ENCODE measurements around the gene MVB12B. TPM values are rescaled to one million over a fixed set of nuclear protein-coding genes. Genes with fewer than 3 reads are reported as not detected.
A peak's percentile ranks its signal among the peaks of the same experiment; 100 is the strongest.
"Not testable (repeated sequence)": the region's sequence is repeated elsewhere in the genome, so short reads cannot be mapped to it uniquely, and the experiment has no call there.

The MVB12B gene
- total RNA-seq, 2 experiments from 2014 or later: 33.5 to 34.1 TPM

DNA sequence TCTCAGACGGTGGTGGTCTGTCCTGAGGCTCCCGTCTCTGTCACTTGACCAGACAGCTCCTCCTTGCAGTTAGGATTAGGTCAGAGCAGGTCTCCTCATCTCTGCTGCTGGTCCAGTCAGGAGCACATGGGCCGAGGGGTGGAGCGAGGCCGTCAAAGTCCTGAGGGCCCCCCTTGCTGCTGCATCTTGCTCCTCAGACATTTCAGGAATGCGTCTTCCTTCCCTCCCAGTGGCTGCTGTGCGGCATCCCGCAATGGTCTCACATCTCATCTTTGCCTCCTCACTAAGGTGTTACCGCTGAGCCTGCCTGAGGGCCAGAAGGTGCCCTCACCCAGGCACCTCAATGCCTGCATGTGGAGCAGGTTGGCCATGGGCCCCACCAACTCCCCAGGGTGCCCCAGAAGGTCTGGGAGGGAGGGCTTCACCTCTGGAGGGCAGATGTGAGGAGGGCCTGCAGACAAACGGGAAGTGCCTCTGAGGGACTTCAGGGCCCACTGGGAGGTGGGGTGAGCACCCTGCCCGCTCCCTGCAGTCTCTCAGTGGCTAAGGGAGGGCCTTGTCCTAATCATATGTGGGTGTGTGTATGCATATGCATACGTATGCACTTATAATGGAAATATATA, 149.4 kb downstream of the MVB12B start:
- H3K9me3 Mint-ChIP-seq: no peaks in the 10 kb centered on the region
- H3K4me3 Mint-ChIP-seq: no peak overlapping the region
- H3K27me3 Mint-ChIP-seq: no peaks in the 10 kb centered on the region
- peaks cover 28% of the 10 kb centered on the region for H3K4me1 Mint-ChIP-seq
- ATAC-seq (ENCODE audit: low read depth) (no peak), DNase-seq (no peak)
- no peak overlapping the region for H3K27ac Mint-ChIP-seq
- POLR2A ChIA-PET: no interaction called here
- H3K36me3 Mint-ChIP-seq: peaks cover 35% of the 10 kb centered on the region

- H3K27me3 Mint-ChIP-seq; H3K4me3 Mint-ChIP-seq; ATAC-seq (ENCODE audit: low read depth); H3K9me3 Mint-ChIP-seq; DNase-seq; H3K27ac Mint-ChIP-seq; POLR2A ChIA-PET: not testable (repeated sequence)
- H3K36me3 Mint-ChIP-seq: peaks cover 33% of the 10 kb centered on the region
- H3K4me1 Mint-ChIP-seq: peaks cover 14% of the 10 kb centered on the region
These were observed 150.8 kb downstream of the MVB12B start for GRCh38 chr9:126477432-126477831.

GRCh38 chr9:126478216-126478981, 151.8 kb downstream of the MVB12B start:
- H3K27ac Mint-ChIP-seq: peak overlapping the region; percentile 40
- peaks cover 29% of the 10 kb centered on the region for H3K36me3 Mint-ChIP-seq
- H3K9me3 Mint-ChIP-seq: no peaks in the 10 kb centered on the region
- no peak overlapping the region for H3K4me3 Mint-ChIP-seq
- DNase-seq (no peak), ATAC-seq (ENCODE audit: low read depth) (no peak)
- no peaks in the 10 kb centered on the region for H3K27me3 Mint-ChIP-seq
- H3K4me1 Mint-ChIP-seq: peaks cover 10% of the 10 kb centered on the region
- POLR2A ChIA-PET: no interaction called here

GRCh38 chr9:126479515-126479914, 152.9 kb downstream of the MVB12B start:
- H3K9me3 Mint-ChIP-seq: no peaks in the 10 kb centered on the region
- H3K27ac Mint-ChIP-seq: peak overlapping the region; percentile 49
- H3K36me3 Mint-ChIP-seq: peaks cover 25% of the 10 kb centered on the region
- POLR2A ChIA-PET: no interaction called here
- no peaks in the 10 kb centered on the region for H3K27me3 Mint-ChIP-seq
- no peak overlapping the region for H3K4me3 Mint-ChIP-seq
- H3K4me1 Mint-ChIP-seq: peaks cover 11% of the 10 kb centered on the region
- ATAC-seq (ENCODE audit: low read depth) (no peak), DNase-seq (no peak)

DNA sequence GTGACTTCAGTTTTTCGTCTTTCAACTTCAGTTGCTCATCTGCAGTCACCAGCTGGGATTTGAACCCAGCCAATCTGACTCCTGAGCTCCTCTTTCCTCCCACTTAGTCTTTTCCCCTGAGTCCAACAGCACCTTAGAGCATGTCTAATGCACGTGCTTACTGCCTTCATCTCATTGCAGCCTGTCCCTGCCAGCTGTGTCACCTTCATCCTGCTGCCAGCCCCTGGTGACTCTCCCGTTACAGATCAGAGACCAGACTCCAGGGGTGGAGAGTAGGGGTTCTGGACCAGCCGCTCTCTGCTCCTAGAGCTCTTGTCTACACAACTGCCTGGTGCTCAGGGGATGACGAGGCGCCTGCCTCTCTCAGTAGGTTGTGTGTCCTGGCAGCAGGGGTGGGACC, 154.2 kb downstream of the MVB12B start:
- ATAC-seq (ENCODE audit: low read depth) (no peak), DNase-seq (no peak)
- POLR2A ChIA-PET: interaction anchor here (1.2 kb wide), 1 partner anchor 11 kb away, joined by 3 read pairs; no protein-coding TSS in a partner anchor
- Mint-ChIP-seq H3K9me3 (no peaks in the 10 kb centered on the region), H3K4me1 (peaks cover 13% of the 10 kb centered on the region), H3K27ac (no peak overlapping the region), H3K36me3 (peaks cover 15% of the 10 kb centered on the region), H3K27me3 (no peaks in the 10 kb centered on the region), H3K4me3 (no peak overlapping the region)

GRCh38 chr9:126481862-126482261, 155.2 kb downstream of the MVB12B start:
- no peaks in the 10 kb centered on the region for H3K27me3 Mint-ChIP-seq
- no peak for ATAC-seq (ENCODE audit: low read depth)
- POLR2A ChIA-PET: interaction anchor here (1.0 to 2.8 kb wide), 2 partner anchors 9 to 11 kb away, joined by 5 to 17 read pairs; no protein-coding TSS in a partner anchor
- H3K27ac Mint-ChIP-seq: no peak overlapping the region
- DNase-seq: no peak
- H3K36me3 Mint-ChIP-seq: peaks cover 13% of the 10 kb centered on the region
- no peaks in the 10 kb centered on the region for H3K9me3 Mint-ChIP-seq
- H3K4me3 Mint-ChIP-seq: no peak overlapping the region
- peaks cover 14% of the 10 kb centered on the region for H3K4me1 Mint-ChIP-seq

DNA sequence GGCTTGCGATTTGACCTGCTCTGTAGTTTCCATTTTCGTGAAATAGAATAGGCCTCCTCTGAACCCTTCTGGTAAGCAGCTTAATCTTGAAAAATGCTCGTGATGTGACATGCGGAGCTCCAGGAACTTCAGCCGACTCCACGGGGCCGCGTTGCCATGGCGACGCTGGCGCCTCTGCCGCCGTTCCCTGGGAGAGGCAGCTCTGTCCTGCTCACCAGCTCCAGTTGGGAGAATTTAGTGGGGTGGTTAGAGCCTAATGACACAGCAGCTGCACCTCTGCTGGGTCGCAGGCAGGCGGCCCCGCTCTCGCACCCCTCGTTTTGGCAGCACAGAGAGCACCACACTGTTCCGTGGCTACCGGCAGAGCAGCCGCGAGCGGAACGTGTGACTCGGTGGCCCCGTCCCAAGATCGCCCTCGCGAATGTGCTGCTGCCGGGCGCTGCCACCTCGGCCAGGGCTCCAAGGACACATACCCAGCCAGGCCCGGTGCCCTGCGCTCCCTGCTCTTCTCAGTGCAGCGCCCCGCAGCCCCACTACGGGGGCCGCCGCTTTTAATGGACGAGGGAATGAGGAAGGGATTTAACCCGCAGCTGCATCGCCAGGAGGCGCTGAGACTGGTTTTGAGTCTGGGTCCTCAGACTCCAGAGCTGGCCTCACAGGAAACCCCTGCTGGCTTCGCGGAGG, 155.9 kb downstream of the MVB12B start:
- DNase-seq (no peak), ATAC-seq (ENCODE audit: low read depth) (no peak)
- Mint-ChIP-seq H3K9me3 (no peaks in the 10 kb centered on the region), H3K4me1 (peaks cover 14% of the 10 kb centered on the region), H3K27me3 (no peaks in the 10 kb centered on the region), H3K4me3 (no peak overlapping the region), H3K27ac (no peak overlapping the region), H3K36me3 (peaks cover 7% of the 10 kb centered on the region)
- POLR2A ChIA-PET: interaction anchor here (1.0 to 2.8 kb wide), 3 partner anchors 9 to 13 kb away, joined by 4 to 17 read pairs (median 5); no protein-coding TSS in a partner anchor

DNA sequence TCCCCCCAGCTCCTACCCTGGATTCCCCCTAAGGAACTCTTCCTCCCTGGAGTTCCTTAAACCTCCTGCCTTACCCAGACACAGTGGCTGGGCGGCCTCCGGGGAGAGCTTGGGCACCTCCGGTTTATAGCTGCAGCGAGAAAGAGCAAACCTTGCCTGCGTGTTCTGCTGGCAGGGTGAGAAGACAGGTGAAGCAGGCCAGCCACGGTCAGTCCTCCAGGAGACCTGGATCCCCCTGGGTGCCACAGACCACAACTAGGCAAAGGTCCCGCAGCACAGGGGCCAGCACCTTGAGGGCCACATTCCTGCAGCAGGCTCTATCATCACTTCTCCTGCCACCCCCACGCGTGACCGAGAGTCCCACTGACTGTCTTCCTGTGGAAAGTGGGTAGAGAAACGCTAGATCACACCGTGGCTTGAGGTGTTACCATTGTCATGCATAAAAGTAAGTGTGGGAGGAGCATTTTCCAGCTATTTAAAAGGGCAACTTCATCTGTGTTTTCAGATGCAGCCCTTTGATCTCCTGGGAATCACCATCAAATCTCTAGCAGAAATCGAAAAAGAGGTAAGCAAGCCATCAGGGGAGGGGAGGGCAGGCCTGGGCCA, 156.9 kb downstream of the MVB12B start:
- no peak for DNase-seq
- peaks cover 7% of the 10 kb centered on the region for H3K36me3 Mint-ChIP-seq
- H3K4me1 Mint-ChIP-seq: peaks cover 14% of the 10 kb centered on the region
- ATAC-seq (ENCODE audit: low read depth): no peak
- H3K27me3 Mint-ChIP-seq: no peaks in the 10 kb centered on the region
- POLR2A ChIA-PET: interaction anchor here (1.3 to 2.8 kb wide), 2 partner anchors 10 to 14 kb away, joined by 4 to 17 read pairs; no protein-coding TSS in a partner anchor
- no peaks in the 10 kb centered on the region for H3K9me3 Mint-ChIP-seq
- H3K27ac Mint-ChIP-seq: peak overlapping the region; percentile 68
- H3K4me3 Mint-ChIP-seq: peak overlapping the region; percentile 2

- H3K27me3 Mint-ChIP-seq: no peaks in the 10 kb centered on the region
- no peaks in the 10 kb centered on the region for H3K9me3 Mint-ChIP-seq
- ATAC-seq (ENCODE audit: low read depth) (peak; percentile 34), DNase-seq (no peak)
- peaks cover 18% of the 10 kb centered on the region for H3K4me1 Mint-ChIP-seq
- H3K36me3 Mint-ChIP-seq: peaks cover 7% of the 10 kb centered on the region
- POLR2A ChIA-PET: no interaction called here
- no peak overlapping the region for H3K4me3 Mint-ChIP-seq
- H3K27ac Mint-ChIP-seq: peak overlapping the region; percentile 28
These were observed 159.0 kb downstream of the MVB12B start for GRCh38 chr9:126485662-126486061.

- no peak for DNase-seq
- no peaks in the 10 kb centered on the region for H3K27me3 Mint-ChIP-seq
- H3K4me1 Mint-ChIP-seq: peaks cover 22% of the 10 kb centered on the region
- no peaks in the 10 kb centered on the region for H3K9me3 Mint-ChIP-seq
- H3K27ac Mint-ChIP-seq: no peak overlapping the region
- POLR2A ChIA-PET: no interaction called here
- no peak overlapping the region for H3K4me3 Mint-ChIP-seq
- no peak for ATAC-seq (ENCODE audit: low read depth)
- H3K36me3 Mint-ChIP-seq: peaks cover 7% of the 10 kb centered on the region
These were observed 159.6 kb downstream of the MVB12B start for GRCh38 chr9:126486276-126486675.

DNA sequence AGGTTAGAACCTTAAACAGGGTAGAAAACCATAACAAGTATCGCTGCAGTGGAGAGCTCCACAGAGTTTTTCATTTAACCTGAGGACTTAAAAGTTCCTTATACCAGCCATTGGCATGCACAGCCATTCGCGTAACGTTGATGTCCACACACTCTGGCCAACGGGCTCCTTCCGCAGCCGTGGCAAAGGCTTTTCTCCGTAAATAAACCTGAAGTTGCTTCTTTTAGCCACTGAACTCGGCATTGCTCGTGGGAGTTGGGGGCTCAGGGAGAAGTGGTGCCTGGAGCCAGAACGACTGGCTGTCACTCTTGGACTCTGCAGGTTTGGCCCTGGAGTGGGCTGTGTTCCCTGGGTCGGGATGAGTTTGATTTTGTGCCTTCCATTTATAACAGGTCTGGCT, 161.2 kb downstream of the MVB12B start:
- Mint-ChIP-seq H3K27me3 (no peaks in the 10 kb centered on the region), H3K27ac (no peak overlapping the region), H3K4me3 (no peak overlapping the region), H3K9me3 (no peaks in the 10 kb centered on the region), H3K36me3 (peaks cover 7% of the 10 kb centered on the region), H3K4me1 (peaks cover 22% of the 10 kb centered on the region)
- ATAC-seq (ENCODE audit: low read depth) (no peak), DNase-seq (no peak)
- POLR2A ChIA-PET: no interaction called here

DNA sequence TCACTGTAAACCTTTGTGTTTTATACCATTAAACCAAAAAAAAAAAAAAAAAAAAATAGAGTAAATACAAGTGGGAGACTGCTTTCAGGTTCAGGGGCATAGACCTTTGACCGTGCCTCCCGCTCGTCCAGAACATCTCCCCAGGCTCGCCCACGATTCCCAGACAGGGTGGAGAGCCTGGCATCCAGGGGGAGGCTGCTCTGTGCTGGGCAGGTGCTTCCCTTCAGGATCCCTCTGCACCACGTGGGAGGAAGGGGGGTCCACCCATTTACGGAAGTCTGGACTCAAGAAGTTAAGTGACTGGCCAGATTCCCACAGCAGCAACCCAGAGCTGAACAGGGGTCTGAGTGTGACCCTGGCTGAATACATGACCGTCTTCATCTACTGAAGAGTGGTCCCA, 161.7 kb downstream of the MVB12B start:
- Mint-ChIP-seq H3K36me3 (peaks cover 7% of the 10 kb centered on the region), H3K27ac (no peak overlapping the region), H3K27me3 (no peaks in the 10 kb centered on the region), H3K4me1 (peaks cover 20% of the 10 kb centered on the region), H3K4me3 (no peak overlapping the region), H3K9me3 (no peaks in the 10 kb centered on the region)
- POLR2A ChIA-PET: no interaction called here
- DNase-seq (no peak), ATAC-seq (ENCODE audit: low read depth) (no peak)

DNA sequence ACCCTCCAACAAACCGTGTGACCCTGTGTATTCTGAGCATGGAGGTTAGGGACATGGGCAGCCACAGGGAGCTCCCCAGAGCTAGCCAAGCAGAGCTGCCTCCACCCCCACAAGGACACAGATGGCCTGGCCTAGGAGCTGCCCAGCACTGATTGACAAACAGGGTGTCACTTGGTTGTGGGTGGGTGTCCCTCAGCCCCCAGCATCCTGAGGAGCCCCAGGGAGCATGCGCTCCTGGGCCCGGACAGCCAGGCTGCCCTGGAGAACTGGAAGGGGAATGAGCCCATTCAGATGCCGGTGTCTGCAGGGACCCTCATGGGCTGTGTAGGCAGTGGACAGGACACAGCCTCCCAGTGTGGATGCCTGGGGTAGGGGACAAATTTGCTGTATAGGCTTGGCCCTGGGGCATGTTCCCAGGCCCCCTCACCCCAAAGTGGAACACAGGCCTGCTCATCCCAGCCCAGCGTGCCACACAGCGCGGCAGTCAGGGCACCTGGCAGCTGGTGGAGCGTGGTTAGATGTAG, 162.3 kb downstream of the MVB12B start:
- H3K27me3 Mint-ChIP-seq: no peaks in the 10 kb centered on the region
- no peak overlapping the region for H3K27ac Mint-ChIP-seq
- no peak overlapping the region for H3K4me3 Mint-ChIP-seq
- no peaks in the 10 kb centered on the region for H3K9me3 Mint-ChIP-seq
- no peak for DNase-seq
- H3K36me3 Mint-ChIP-seq: peaks cover 3% of the 10 kb centered on the region
- H3K4me1 Mint-ChIP-seq: peaks cover 15% of the 10 kb centered on the region
- no peak for ATAC-seq (ENCODE audit: low read depth)
- POLR2A ChIA-PET: no interaction called here

Measured in activated naive CD8-positive, alpha-beta T cell treated with anti-CD3 and anti-CD28 coated beads, Interleukin-2, amount 10 ng/mL, durations not matched to agents 7 days and 5 days (primary cell).